SK-N-MC (cell line): Measurements from ENCODE around the gene PWWP2B.

Experiments used
- EZH2 ChIP-seq: fragments of 200-600 bp; sonication (generic); IDR thresholded peaks from one replicate; pipeline ENCODE4 v1.6.1; 2017; ENCODE audit warnings: antibody characterized with exemption
- POLR2AphosphoS5 ChIP-seq: IDR thresholded peaks from 2 replicates; pipeline ENCODE4 v1.6.1; 2012; ENCODE audit warnings: mild to moderate bottlenecking, low read depth, low read length, borderline replicate concordance

GRCh38 chr10:132357286-132358058 is 39.5 kb upstream of the PWWP2B start:
- no peak for TF ChIP-seq POLR2AphosphoS5
- no peak for TF ChIP-seq EZH2
